ENCODE results near the gene JARID2.

- TF ChIP-seq POLR2A (IDR thresholded peaks at IDR 0.05) (no peak), CTCF (IDR thresholded peaks at IDR 0.05) (no peak)
Measured at GRCh38 chr6:15287670-15288375, 42.0 kb downstream of the JARID2 start.

Measured in thyroid gland (tissue), 4 donors.